SK-N-MC (cell line): ENCODE data around the gene EXOC3L4.

ENCODE experiments used
- DNase-seq: peaks from one replicate; pipeline ENCODE4 v3.0.0-alpha.2; 2011; ENCODE audit warnings: low read depth, low spot score
- H3K27ac ChIP-seq: fragments of 200-600 bp; sonication (generic); 2 replicates; pipeline ENCODE4 v1.5.1; 2016; ENCODE audit warnings: mixed run types
- H3K36me3 ChIP-seq: fragments of 200-600 bp; sonication (generic); 2 replicates; pipeline ENCODE4 v1.6.1; 2017; ENCODE audit warnings: antibody characterized with exemption, low read length, mixed read lengths; ENCODE audit not compliant: insufficient read depth
- H3K4me3 ChIP-seq: fragments of 200-600 bp; sonication (generic); 2 replicates; pipeline ENCODE4 v1.5.1; 2016
- H3K9ac ChIP-seq: fragments of 200-600 bp; sonication (generic); 2 replicates; pipeline ENCODE4 v1.8.0; 2017; ENCODE audit warnings: mixed run types, mixed read lengths; ENCODE audit not compliant: insufficient read length
- H3K9me3 ChIP-seq: fragments of 200-600 bp; sonication (generic); 2 replicates; pipeline ENCODE4 v1.6.1; 2017; ENCODE audit warnings: low read depth, mild to moderate bottlenecking, antibody characterized with exemption, low read length, moderate library complexity, mixed read lengths
- EZH2 ChIP-seq: fragments of 200-600 bp; sonication (generic); IDR thresholded peaks from one replicate; pipeline ENCODE4 v1.6.1; 2017; ENCODE audit warnings: antibody characterized with exemption
- FOXP2 ChIP-seq: optimal IDR thresholded peaks from 2 replicates; pipeline ENCODE3; 2011; ENCODE audit warnings: mild to moderate bottlenecking, moderate library complexity; ENCODE audit not compliant: insufficient read depth; ENCODE audit errors: extremely low read length, control extremely low read depth
- POLR2AphosphoS5 ChIP-seq: IDR thresholded peaks from 2 replicates; pipeline ENCODE4 v1.6.1; 2012; ENCODE audit warnings: mild to moderate bottlenecking, low read depth, low read length, borderline replicate concordance

Gene EXOC3L4

DNA sequence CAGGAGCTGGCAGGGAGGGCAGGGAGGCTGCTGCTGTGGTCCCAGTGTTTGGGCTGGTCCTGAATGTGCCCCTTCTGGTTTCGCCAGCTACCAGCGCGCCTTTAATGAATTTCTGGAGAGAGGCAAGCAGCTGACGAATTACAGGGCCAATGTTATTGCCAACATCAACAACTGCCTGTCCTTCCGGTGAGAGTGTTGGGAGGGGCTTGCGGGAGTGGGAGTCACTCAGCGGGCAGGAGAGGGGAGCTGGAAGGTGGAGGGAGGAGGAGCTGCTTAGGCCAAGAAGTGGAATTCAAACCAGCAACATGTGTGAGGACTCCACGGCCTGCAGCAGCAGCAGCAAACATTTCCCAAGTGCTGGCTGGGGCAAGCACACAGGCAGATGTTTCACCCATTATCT is 36.4 kb downstream of the EXOC3L4 start:
- Histone ChIP-seq H3K9me3 (no peaks in the 10 kb centered on the region), H3K4me3 (no peak overlapping the region), H3K27ac (no peak overlapping the region), H3K9ac (no peak overlapping the region), H3K36me3 (no peaks in the 10 kb centered on the region)
- no peak for TF ChIP-seq POLR2AphosphoS5
- TF ChIP-seq FOXP2 = no peak
- TF ChIP-seq EZH2 = no peak
- no peak for DNase-seq

DNA sequence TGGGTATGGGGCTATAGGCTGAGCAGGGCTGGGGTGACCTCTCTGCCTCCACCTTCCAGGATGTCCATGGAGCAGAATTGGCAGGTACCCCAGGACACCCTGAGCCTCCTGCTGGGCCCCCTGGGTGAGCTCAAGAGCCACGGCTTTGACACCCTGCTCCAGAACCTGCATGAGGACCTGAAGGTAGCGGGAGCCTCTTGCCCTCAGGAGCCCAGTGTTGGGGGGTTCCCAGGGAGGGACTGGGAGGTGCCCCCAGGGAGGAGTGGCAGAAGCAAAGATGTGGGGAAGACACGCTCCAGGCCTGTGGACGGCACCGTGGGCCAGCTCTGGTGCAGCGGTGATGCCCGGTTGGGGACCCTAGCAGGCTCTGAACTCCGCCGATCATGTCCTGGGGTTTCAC is 37.1 kb downstream of the EXOC3L4 start:
- Histone ChIP-seq H3K27ac (no peak overlapping the region), H3K9me3 (no peaks in the 10 kb centered on the region), H3K4me3 (no peak overlapping the region), H3K9ac (no peak overlapping the region), H3K36me3 (no peaks in the 10 kb centered on the region)
- no peak for DNase-seq
- TF ChIP-seq POLR2AphosphoS5 = no peak

- peak; percentile 10 for DNase-seq
- Histone ChIP-seq H3K36me3 (no peaks in the 10 kb centered on the region), H3K9ac (no peak overlapping the region), H3K9me3 (no peaks in the 10 kb centered on the region), H3K4me3 (no peak overlapping the region; the same call in 1 of the 2 replicates), H3K27ac (no peak overlapping the region)
- TF ChIP-seq POLR2AphosphoS5 (no peak), FOXP2 (peak; percentile 81)
Observed at GRCh38 chr14:103132381-103133209, 38.1 kb downstream of the EXOC3L4 start.

GRCh38 chr14:103133210-103134140 is 39.0 kb downstream of the EXOC3L4 start:
- Histone ChIP-seq H3K9ac (no peak overlapping the region), H3K9me3 (no peaks in the 10 kb centered on the region), H3K4me3 (no peak overlapping the region), H3K27ac (no peak overlapping the region), H3K36me3 (no peaks in the 10 kb centered on the region)
- DNase-seq = no peak
- no peak for TF ChIP-seq FOXP2
- TF ChIP-seq POLR2AphosphoS5 = no peak
- no peak for TF ChIP-seq EZH2

DNA sequence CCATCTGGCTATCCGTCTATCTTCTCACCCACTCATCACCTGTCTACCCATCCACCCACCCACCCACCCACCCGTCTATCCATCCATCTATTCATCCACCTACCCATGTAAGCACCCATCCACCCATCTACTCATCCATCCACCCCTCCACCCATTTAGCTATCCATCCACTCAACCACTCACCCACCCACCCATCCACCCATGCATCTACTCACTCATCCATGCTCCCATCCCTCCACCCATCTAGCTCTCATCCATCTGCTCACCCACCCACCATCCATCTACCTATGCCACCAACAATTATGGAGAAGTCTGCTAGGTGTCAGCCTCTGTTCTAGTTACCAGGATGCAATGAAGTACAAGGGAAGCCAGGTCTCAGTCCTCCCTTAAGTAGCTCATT is 39.9 kb downstream of the EXOC3L4 start:
- no peak overlapping the region for H3K4me3 ChIP-seq
- no peak for DNase-seq
- no peaks in the 10 kb centered on the region for H3K9me3 ChIP-seq
- no peak overlapping the region for H3K27ac ChIP-seq
- no peak for TF ChIP-seq FOXP2
- no peak for TF ChIP-seq EZH2
- TF ChIP-seq POLR2AphosphoS5 = no peak
- no peak overlapping the region for H3K9ac ChIP-seq
- H3K36me3 ChIP-seq = no peaks in the 10 kb centered on the region

DNA sequence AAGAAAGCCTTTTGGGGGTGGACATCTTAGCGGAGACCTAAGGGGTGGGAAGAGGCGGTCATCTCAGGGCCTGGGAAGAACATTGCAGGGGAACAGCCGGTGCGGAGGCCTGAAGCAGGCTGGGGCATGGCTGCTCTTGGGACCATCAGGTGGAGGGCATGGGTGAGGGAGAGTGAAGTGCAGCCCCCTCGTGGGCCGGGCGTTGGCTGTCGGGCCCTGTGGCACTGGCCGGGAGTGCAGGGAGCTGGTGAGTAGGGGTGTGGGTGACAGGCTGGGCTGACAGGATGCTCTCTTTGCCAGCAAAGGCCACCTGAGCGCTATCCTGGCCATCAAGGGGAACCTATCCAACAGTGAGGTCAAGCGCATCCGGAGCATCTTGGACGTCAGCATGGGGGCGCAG is 40.4 kb downstream of the EXOC3L4 start:
- TF ChIP-seq POLR2AphosphoS5 (no peak), EZH2 (no peak)
- H3K4me3 ChIP-seq = no peak overlapping the region

DNA sequence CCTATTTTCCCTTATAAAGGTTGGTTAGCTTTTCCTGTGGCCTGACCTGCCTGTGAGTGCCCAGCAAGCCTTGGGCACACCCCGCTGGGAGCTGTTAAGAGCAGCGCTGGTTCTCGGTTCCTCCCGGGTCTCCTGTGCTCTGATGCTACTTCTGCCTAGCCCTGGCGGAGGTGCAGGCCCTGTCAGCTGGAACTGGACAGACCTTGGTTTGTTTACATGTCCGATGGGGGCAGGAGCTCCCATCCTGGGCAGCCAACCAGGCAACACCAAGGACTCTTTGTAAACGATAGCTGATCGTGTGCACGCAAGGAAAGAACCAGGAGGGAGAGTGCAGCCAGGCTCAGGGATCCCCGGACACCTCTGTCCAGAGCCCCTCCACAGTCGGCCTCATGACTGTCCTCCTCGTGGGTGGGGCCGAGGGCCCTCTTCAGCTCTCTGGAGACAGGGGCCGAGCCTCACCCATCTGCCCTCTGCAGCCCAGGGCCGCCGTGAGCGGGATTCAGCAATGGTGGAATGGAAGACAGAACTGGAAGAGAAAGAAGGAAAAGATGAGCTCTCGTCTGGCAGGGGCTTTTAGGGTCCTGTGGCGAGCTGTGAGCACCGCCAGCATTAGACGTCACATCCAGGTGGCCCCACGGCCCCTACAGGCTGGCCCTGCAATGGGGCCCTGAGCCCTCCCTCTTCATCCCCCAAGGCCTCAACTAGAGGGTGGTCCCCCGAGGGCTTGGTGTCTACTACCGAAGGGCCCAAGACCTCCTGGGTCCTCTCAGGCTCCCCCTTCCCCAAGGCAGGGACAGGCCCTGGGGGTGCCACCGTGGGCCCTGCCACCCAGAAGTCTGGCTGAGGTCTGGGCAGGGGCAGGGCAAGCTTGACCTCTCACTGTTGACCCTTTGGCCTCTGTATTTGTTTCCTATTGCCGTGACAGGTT is 41.1 kb downstream of the EXOC3L4 start:
- no peaks in the 10 kb centered on the region for H3K36me3 ChIP-seq
- no peak overlapping the region for H3K4me3 ChIP-seq
- no peak overlapping the region for H3K27ac ChIP-seq
- no peak for DNase-seq
- H3K9me3 ChIP-seq = no peaks in the 10 kb centered on the region
- TF ChIP-seq POLR2AphosphoS5 (no peak), EZH2 (no peak), FOXP2 (no peak)
- no peak overlapping the region for H3K9ac ChIP-seq

More for the DNA sequence above, 40.4 kb downstream of the EXOC3L4 start:
- no peaks in the 10 kb centered on the region for H3K9me3 ChIP-seq
- DNase-seq = no peak
- no peak overlapping the region for H3K9ac ChIP-seq
- no peak overlapping the region for H3K27ac ChIP-seq
- H3K36me3 ChIP-seq = no peaks in the 10 kb centered on the region
